RPMI8226 (cell line): Measurements from ENCODE around the gene MAP2K7.
"Not testable (repeated sequence)": the region's sequence is repeated elsewhere in the genome, so short reads cannot be mapped to it uniquely, and the experiment has no call there.

Experiments
- DNase-seq: peaks from one replicate; pipeline ENCODE4 v3.0.0-alpha.2; 2015

MAP2K7 gene

GRCh38 chr19:7932276-7932929, 28.7 kb downstream of the MAP2K7 start:
- no peak for DNase-seq

DNA sequence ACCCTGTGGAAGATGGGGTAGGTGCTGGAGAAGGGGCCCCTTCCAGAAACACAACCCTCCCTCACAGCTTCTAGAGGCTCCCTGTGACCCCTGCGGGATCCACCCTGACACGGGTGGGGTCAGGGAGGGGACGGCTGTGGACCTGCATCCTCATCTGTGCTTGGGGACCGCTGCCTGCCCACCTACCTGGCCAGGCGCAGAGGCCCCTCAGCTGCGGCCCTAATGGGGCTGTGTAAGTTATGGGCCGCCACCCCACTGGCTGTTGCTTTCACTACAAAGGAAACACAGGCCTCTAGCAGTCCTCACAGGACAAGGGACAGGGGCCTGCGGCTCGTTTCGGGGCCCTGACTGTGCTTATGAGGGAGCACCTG, 29.2 kb downstream of the MAP2K7 start:
- DNase-seq, result no peak

GRCh38 chr19:7933411-7933810, 29.7 kb downstream of the MAP2K7 start:
- DNase-seq, result no peak

- DNase-seq, result no peak
These were observed 30.4 kb downstream of the MAP2K7 start for GRCh38 chr19:7933828-7934725.

- no peak for DNase-seq
These were observed 31.1 kb downstream of the MAP2K7 start for GRCh38 chr19:7934766-7935165.

DNA sequence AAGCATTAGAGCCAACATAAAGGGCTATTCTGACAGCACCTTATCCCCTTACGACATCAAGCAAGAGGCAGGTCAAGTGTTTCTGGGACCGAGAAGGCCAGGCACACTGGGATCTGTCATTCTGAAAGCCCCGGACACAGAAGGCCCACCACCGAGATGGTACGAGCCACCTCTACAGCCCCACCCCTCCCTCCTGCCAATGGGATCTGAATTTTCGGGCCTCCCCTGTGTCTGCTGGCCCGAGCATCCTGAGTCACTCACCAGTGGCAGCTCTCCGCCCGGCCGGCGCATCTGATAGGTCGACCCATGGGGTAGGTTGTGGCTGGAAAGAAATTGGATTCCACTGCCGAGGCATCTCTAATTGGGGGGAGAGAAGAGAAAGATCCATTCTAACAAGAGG, 37.2 kb downstream of the MAP2K7 start:
- DNase-seq, result no peak

DNA sequence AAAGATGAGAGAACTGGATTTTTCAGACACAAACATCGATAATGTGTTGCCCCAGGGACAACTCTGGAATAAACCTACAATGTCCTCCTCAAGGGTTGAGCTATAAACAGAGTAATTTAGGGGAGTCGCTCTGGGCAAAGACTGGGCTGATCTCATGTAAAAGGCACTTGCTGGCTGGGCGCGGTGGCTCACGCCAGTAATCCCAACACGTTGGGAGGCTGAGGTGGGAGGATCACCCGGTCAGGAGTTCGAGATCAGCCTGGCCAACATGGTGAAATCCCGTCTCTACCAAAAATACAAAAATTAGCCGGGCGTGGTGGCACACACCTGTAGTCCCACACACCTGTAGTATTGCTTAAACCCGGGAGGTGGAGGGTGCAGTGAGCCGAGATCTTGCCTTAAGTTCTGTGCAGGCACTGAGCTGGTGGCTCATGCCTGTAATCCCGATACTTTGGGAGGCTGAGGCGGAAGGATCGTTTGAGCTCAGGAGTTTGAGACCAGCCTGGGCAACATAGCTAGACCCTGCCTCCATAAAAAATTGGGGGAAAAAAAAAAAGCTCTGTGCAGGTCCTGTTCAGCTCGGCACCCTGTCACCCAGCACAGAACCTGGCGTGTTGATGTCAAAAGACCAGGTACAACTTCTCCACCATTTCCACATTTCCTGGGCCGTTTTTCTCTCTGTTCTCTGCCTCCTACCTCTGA, 38.4 kb downstream of the MAP2K7 start:
- DNase-seq, result no peak

- DNase-seq, result no peak
These were observed 39.3 kb downstream of the MAP2K7 start for GRCh38 chr19:7942981-7943443.

- DNase-seq, result peak; percentile 99
These were observed 39.9 kb downstream of the MAP2K7 start, which contains the start of gene TIMM44 for GRCh38 chr19:7943444-7944176. TIMM44 (minus strand) TSS chr19:7943666; CDS start chr19:7943651, 15 bp downstream.

GRCh38 chr19:7944177-7944761, 40.6 kb downstream of the MAP2K7 start:
- peak; percentile 92 for DNase-seq

- no peak for DNase-seq
These were observed 44.3 kb downstream of the MAP2K7 start for GRCh38 chr19:7947939-7948338.

DNA sequence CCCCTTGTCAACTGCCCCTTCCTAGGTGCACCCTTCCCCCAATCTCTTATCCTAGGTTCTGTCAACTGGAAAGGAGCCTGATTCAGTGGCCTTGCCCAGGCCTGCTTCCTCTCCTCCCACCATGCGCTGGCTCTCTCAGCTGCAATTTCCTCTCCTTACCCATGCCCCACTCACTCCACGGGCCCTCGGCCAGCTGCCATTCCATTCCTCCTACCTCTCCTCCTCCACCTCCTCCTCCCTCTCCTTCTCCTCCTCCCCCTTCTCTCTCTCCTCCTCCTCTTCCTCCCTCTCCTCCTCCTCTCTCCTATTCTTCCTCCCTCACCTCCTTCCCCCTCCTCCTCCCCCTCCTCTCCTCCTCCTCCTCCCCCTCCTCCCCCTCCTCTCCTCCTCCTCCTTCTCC, 49.4 kb downstream of the MAP2K7 start:
- no peak for DNase-seq

DNA sequence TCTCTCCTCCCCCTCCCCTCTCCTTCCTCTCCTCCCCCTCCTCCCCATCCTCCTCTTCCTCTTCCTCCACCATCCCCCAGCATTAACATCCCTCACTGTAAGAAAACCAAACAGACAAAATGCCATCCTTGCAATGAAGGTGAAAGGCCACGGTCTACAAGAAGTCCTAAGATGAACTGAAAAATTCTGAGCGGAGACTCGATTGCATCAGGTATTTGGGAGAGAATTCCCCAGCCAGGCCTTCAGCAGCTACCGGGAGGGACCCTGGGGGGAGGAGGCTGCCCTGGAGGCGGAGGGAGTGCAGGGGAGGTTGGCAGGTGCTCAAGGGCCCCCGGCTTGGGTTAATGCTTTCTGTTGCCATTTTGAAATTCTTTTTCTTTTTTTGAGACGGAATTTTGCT, 49.9 kb downstream of the MAP2K7 start:
- no peak for DNase-seq

- no peak for DNase-seq
These were observed 52.0 kb downstream of the MAP2K7 start for GRCh38 chr19:7955696-7956095.

DNA sequence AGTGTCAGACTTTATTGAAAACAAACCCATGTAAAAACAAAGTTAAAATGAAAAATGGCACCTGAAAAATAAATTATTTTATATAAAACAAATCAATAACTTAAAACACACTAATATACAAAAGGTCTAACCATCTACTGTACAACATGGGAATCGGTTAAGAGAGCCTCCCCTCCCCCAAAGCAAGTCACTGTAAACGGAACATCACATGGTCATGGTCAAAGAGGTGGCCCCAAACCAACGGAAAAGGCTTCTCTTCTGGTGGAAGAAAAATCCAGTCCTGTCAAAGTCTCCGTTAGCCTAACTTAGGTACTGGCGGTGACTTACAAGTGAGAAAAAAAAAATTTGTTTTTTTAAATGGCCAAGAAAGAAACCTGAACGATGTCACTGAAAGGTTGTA, 55.5 kb downstream of the MAP2K7 start:
- DNase-seq, result no peak

- DNase-seq, result not testable (repeated sequence)
These were observed 57.4 kb downstream of the MAP2K7 start for GRCh38 chr19:7961082-7961481.

DNA sequence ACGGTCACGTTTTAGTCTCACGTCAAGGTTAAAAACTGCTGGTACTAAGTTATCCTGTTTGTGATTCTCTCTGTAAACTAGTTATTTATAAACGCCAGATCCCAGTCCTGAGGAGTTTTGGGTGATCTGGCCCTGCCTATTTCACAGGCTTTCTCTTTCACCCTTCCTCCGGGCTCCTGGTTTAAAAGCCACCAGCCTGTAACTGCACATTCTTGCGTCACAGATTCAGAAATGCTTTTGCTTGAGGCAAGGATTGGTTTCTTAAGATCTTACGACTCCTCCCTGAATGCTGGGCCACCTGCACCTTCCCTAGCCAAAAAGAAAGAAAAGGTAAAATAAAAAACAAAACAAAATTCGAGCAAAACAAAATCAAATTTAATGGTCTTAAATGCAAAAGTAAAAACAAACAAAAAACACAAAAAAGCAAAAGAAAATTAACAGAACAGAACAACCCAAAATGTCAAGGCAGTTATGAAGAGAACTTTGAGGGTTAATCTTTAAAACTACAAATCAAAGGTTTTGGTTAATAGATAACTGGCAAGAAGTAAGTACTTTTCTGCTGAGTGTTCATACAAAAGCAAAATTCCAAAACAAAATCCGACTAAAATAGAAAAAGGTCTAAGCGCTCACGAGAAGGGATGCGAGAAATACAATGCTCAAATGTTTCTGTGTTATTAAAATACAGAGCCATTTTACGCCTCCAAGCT, 58.4 kb downstream of the MAP2K7 start:
- no peak for DNase-seq

DNA sequence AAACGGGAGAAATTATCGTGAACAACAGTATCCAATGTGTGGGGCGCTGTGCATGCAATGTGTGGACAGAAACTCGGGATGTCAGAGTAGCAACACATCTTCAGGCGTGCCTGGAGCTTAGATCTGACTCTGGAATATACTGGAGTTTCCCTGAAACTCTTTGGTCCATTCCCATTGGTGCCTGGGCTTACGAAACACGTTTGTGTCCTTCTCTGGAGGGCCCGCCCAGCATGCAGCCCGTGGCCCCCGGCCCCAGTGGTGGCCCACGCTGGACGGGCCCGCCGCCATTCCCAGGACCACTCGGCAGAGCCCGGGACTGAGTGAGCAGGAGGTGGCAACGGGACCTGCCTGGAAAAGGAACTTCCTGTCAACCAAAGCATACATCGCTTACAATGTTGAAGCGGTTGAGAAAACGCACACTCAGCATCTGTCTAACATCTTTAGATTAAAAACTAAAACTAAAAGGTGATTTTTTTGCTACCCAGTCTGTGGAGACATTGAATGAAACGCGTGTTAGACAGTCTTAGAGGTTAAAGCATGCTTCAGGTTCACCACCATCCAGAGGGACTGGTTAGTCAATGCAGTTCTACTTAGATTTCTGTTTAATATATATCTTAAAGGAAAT, 59.1 kb downstream of the MAP2K7 start:
- DNase-seq, result no peak

GRCh38 chr19:7963566-7963965, 59.9 kb downstream of the MAP2K7 start:
- DNase-seq, result no peak
